K562 (cell line): ENCODE results near the gene MEGF11.

Experiments used
- POLR2A ChIP-seq: fragments of 450-650 bp; conservative IDR thresholded peaks from 2 replicates; pipeline ENCODE4 v1.6.1; 2016
- RFX5 ChIP-seq: IDR thresholded peaks from 2 replicates; pipeline ENCODE4 v1.6.1; 2011; ENCODE audit warnings: low read depth, mild to moderate bottlenecking, improper control_type of control experiment, low read length
- SETDB1 ChIP-seq: IDR thresholded peaks from one replicate; pipeline ENCODE4 v1.6.1; 2012; ENCODE audit warnings: low read length, control low read depth, inconsistent platforms
- ZNF584 ChIP-seq: fragments of 200-800 bp; sonication (Bioruptor generic); IDR thresholded peaks from 2 replicates; pipeline ENCODE4 v1.6.1; 2016; ENCODE audit warnings: low read depth, mild to moderate bottlenecking, missing genetic modification characterization, missing compliant biosample characterization
- TF ChIP-seq, protein P1 (sequence below): sonication (generic); formaldehyde crosslinking; IDR thresholded peaks from 2 replicates; pipeline ENCODE4 v1.8.0; 2022; ENCODE audit warnings: missing genetic modification reagents, mild to moderate bottlenecking, moderate library complexity, borderline replicate concordance
- TF ChIP-seq, protein P2 (sequence below): sonication (generic); formaldehyde crosslinking; IDR thresholded peaks from 2 replicates; pipeline ENCODE4 v1.8.0; 2023; ENCODE audit warnings: mild to moderate bottlenecking, missing genetic modification reagents

GRCh38 chr15:65914981-65915925 is 338.3 kb downstream of the MEGF11 start:
- TF ChIP-seq RFX5: no peak
- TF ChIP-seq ZNF584: no peak
- no peak for TF ChIP-seq SETDB1
- TF ChIP-seq POLR2A: no peak
- TF ChIP-seq, protein P1, sequence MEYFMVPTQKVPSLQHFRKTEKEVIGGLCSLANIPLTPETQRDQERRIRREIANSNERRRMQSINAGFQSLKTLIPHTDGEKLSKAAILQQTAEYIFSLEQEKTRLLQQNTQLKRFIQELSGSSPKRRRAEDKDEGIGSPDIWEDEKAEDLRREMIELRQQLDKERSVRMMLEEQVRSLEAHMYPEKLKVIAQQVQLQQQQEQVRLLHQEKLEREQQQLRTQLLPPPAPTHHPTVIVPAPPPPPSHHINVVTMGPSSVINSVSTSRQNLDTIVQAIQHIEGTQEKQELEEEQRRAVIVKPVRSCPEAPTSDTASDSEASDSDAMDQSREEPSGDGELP (CRISPR knock-in tag): no peak
- TF ChIP-seq, protein P2, sequence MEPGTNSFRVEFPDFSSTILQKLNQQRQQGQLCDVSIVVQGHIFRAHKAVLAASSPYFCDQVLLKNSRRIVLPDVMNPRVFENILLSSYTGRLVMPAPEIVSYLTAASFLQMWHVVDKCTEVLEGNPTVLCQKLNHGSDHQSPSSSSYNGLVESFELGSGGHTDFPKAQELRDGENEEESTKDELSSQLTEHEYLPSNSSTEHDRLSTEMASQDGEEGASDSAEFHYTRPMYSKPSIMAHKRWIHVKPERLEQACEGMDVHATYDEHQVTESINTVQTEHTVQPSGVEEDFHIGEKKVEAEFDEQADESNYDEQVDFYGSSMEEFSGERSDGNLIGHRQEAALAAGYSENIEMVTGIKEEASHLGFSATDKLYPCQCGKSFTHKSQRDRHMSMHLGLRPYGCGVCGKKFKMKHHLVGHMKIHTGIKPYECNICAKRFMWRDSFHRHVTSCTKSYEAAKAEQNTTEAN: no peak
